Measurements from ENCODE around the gene LRRC36.
"Not testable (repeated sequence)": the region's sequence is repeated elsewhere in the genome, so short reads cannot be mapped to it uniquely, and the experiment has no call there.

Gene LRRC36

DNA sequence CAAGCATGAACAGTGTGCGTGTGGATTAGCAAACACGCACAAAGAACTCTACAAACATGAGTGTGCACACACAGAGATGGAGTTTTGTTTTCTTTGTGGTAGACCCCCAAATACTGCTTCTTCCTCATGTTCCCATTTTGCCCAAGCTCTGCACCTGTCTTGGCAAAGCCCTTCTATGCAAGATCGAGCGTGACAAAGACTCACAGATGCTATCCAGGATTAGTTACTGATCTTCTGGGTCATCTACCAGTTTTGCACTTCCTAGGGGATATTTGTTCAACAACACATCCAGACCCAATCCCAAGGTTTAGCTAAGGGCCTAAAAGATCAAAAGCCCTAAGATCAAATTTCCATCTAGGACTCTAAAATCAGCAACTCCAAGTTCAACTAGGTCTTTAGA lies 16.0 kb downstream of the LRRC36 start:
- DNase-seq (ENCODE audit: low spot score) = no peak

DNA sequence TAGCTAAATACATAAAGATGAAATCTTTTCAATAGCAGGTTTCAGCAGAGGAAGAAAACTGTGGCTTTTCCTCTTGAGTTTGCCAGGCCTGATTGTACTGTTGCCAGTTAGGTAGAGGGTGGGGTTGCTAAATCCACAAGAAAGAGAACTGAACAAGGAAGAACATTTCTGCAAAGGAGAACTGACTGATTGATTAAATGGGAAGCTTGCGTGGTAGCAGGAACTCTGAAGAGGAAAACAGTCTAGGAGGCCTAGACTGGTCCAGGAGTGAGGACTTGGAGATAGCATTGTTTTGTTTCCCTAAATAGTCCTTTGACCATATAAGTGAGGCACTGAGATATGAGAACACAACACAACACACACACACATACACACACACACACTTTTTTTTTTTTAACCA lies 18.8 kb downstream of the LRRC36 start:
- DNase-seq (ENCODE audit: low spot score) = no peak

DNA sequence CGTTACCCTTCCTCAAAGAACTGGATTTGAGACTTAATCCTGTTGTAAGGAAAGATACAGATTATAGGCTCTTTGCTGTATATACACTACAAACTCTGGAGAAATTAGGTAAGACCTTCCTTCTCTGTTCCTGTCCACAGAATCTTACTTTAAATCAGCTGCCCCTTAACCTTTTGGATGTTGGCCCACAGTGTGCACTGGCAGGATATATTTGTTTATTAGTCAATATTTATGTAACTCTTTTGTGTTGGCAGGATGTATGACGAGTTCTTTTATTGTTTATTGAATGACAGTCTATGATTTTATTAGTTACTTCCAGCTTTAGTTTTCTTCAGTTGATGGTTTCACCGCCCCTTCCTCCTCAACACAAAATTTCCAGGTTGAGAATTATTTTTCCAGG lies 19.7 kb downstream of the LRRC36 start:
- no peak for DNase-seq (ENCODE audit: low spot score)

DNA sequence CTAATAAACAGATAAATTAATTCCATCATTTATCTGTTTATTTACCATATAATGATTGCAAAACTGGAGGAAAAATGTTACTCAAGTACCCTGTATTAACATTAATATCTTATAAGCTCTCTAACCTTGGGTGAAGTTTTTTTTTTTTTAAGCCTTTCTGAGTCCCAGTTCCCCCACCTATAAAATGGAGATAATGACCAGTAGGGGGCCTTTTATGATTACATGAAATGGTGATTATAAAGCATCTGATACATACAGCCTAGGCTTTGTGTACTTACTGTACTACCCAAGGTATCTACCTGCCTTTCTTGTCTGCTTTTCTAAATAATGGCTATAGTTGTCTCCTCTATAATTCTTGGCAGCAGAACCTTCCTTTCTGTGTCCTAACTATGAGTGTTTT lies 22.6 kb downstream of the LRRC36 start:
- DNase-seq (ENCODE audit: low spot score) = no peak

DNA sequence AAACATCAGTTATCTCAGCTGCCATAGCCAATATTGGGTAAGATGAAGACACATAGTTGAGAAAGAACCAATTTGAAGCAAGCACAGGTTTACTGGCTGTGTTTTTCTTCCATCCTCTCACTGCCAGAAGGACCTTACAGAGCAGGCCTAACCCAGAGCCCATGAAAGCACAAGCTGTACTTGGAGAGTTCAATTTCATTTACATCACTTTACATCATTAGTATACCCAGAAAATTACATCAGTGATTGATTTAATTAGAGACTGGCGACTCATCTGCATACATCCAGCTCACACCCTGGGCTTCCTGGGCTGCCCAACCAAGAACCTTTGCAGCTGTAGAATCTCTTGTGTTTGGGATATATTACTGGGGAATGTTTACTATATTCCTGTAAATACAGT lies 23.7 kb downstream of the LRRC36 start:
- no peak for DNase-seq (ENCODE audit: low spot score)

DNA sequence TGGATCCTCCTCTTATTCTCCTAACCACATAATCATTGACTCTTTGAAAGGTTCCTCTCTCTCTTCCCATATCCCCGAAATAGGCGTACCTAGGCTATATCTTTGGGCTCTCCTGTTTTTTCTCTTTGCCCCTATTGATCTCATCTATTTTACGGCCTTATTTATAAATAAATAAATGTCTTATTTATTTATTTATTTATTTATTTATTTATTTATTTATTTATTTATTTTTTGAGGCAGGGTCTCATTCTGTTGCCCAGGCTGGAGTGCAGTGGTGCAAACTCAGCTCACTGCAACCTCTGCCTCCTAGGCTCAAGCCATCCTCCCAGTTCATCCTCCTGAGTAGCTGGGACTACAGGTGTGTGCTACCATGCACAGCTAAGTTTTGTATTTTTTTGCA lies 25.8 kb downstream of the LRRC36 start:
- DNase-seq (ENCODE audit: low spot score) = not testable (repeated sequence)

DNA sequence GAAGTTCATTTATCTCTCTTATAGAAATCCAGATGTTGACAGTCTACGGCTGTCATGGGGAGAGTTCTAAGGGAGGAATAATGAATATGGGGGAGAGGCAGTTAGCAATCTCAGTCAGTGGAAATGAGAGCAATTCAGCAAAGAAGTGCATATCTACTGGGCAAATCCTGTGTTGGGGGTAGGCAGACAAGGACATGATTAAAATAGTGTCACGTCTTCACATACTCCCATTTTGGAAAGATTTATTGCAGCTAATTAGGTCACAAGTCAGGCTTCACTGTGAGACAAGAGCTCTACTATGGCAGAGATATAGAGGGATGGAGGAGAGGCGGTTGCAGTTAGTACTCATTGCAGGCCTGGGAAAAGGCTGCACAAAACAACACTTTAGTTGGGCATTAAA lies 29.8 kb downstream of the LRRC36 start:
- DNase-seq (ENCODE audit: low spot score) = peak; percentile 13

DNA sequence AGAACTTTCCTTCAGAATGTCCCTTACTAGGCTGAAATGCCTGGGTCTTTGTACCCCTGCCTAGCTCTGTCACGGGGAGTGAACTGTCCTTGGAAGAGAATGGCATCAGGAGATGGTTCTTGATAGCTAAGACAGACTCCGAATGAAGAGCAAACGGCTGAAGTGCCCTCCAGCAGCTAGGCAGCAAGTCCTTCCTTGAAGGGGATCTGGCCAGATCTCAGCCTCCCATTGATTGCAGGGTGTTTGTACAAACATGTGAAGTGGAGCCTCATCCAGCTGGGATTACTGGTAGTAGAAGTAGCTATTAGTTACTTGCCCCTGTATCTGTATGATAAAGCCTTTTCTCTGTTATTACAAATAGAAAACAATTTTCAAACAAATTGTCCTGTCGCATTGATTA lies 30.9 kb downstream of the LRRC36 start:
- no peak for DNase-seq (ENCODE audit: low spot score)

DNA sequence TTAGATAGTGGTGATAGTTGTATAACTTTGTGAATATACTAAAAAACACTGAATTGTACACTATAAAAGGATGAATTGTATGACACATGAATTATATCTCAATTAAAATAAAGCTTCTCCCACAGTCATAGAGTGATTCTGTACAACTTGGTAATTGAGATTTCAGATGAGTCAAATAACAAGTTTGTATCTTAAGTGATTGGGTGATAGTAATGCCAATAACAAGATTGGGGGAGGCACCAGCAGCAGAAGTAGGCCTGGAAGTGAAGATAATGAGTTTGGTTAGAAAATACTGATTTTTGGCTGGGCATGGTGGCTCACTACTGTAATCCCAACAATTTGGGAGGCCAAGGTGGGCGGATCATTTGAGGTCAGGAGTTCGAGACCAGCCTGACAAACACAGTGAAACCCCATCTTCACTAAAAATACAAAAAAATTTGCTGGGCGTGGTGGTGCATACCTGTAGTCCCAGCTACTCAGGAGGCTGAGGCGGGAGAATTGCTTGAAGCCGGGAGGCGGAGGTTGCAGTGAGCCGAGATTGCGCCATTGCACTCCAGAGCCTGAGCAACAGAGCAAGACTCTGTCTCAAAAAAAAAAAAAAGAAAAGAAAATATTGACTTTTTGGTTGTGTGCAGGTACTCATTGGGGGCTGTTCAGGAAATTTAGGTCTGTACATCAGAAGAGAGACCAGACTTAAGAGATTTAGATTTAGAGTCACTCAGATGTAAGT lies 33.1 kb downstream of the LRRC36 start:
- not testable (repeated sequence) for DNase-seq (ENCODE audit: low spot score)

DNA sequence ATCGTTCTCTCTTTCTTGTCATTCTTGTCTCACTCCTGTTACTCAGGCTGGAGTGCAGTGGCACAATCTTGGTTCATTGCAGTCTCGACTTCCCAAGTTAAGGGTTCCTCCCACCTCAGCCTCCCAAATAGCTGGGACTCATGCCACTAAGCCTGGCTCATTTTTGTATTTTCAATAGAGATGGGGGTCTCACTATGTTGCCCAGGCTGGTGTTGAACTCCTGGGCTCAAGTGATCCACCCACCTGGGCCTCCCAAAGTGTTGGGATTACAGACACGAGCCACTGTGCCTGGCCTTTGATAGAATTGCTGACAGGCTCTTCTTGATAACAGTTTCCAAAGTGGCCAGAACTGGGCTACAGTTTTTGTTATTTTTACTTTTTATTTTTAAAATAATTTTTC lies 34.4 kb downstream of the LRRC36 start:
- DNase-seq (ENCODE audit: low spot score) = no peak

DNA sequence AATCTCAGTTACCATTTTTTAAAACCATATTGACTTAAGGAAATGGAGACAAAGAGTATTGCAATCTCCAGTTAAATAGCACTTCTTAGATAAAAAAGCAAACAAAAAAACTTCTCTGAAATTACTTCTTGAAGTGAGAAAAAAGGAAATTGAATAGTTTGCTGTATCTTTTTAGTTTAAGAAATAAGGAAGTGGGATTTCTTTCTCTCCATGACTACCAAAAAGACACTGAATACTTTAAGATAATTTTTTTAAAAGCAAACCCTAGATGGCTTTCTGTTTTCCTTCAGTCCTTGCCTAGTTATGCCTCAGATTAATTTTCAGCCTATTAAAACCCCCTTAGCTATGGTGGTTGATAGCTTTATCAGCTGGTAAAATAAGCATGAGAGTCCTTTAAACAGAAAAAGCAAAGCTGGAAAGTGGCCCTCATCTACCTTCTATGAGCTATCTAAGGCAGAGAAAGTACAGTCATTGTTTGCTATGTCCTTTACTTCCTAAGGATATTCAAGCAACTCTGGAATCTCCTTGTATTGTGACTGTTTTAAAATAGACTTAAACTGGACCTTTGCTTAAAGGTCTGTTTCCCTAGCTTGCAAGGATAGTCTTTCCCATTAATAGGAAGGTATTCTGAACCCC lies 38.1 kb downstream of the LRRC36 start:
- no peak for DNase-seq (ENCODE audit: low spot score)

DNA sequence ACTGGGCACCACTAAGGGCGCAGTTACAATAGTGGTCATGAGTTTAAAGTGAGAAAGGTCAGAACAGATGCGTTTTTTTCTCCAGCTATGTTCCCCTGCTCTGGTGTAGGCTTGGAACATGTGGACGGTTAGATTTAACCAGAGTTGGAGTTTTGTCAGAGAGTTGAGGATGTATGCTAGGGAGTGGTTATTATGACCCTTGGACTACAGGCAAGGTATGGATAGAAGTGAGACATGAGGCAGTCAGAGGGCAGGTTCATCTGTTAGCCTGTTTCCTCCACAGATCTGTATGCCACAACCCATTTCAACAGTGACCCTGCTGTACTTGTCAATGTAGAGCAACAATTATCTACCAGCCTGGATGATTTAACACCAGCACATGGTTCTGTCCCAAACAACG lies 44.0 kb downstream of the LRRC36 start:
- DNase-seq (ENCODE audit: low spot score) = no peak

DNA sequence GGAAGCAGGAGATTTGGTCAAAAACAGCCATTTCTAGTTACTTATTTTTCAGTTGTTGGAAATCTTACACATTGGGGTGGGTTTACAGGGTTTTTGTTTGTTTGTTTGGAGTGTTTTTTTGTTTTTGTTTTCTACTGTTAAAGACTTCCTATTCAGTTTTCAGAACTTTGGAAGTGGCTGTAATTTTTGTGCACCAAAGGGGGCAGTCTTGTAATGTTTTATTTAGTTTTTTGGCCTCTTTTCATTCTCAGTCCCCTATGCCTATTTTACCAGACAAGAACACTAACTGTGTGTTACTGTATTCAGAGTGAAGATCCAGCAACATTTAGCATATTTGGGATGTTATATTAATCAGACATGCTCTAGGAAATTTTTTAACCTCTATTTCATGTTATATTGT lies 46.0 kb downstream of the LRRC36 start:
- DNase-seq (ENCODE audit: low spot score) = peak; percentile 35

DNA sequence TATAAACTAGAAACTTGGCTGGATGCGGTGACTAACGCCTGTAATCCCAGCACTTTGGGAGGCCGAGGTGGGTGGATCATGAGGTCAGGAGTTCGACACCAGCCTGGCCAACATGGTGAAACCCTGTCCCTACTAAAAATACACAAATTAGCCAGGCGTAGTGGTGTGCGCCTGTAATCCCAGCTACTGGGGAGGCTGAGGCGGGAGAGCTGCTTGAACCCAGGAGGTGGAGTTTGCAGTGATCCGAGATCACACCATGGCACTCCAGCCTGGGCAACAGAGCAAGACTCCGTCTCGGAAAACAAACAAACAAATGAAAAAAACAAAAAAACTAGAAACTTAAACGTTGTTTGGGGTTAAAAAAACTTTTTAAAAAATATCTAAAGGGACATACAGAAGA lies 49.4 kb downstream of the LRRC36 start:
- not testable (repeated sequence) for DNase-seq (ENCODE audit: low spot score)

DNA sequence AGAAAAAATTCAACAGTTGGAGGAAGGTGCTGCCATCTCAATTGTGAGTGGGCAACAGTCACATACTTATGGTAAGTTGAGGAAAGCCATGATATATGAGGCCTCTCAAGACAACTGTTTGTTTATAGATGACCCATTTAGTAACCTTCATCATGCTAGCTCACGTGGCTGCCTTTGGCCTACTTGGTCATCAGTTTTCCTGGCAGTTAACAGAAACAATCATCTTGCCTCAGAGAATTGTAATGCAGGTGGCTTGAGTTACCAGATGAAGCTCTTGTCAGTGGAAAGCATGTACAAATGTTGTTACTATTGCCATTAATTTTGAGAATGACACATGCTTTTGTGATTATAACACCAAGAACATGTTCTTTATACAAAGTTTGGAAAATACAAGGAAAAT lies 52.0 kb downstream of the LRRC36 start:
- DNase-seq (ENCODE audit: low spot score) = no peak

DNA sequence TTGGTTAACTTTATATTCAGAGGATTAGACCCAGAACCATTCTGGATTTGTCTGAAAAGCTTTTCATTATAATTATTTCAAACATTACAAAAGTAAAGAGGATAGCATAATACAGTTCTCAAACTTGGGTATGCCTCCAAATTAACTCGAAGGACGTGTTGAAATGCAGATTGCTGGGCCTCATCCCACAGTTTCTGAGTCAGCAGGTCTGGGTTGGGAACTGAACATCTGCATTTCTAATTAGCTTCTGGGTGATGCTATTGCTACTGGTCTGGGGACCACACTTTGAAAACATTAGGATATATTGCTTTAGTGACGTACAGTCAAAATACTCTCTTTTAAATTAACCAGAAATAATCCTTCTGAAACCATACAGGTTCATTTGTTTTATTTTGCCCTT lies 56.7 kb downstream of the LRRC36 start:
- DNase-seq (ENCODE audit: low spot score) = no peak

DNA sequence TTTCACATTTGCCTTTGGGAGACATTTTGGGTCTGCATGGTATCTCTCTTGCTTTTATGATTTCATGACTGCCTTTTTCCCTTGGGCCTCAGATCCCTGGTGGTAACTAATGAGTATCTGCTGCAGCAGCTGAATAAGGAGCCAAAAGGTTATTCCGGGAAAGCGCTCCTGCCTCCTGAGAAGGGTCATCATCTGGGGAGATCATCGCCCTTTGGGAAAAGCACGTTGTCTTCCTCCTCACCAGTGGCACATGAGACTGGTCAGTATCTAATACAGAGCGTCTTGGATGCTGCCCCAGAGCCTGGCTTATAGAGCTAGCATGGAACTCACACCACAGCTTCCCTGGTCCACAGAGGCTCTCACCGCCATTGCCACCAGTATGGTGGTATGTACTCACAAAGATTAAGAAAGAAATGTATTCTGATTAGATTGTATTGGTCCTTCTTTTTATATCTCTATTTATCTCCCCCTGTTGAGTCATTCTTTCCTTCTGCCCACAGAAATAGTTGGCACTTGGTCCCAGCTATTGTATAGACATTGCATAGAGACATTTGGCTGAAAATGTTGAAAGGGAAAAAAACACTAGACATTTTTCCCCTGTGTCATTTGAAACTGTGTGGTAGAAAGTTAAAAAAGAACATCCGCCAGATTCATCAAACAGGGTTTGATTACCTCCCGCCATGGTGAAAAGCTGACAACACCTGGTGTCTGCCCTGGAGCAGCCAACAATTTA lies 58.3 kb downstream of the LRRC36 start:
- DNase-seq (ENCODE audit: low spot score) = no peak

DNA sequence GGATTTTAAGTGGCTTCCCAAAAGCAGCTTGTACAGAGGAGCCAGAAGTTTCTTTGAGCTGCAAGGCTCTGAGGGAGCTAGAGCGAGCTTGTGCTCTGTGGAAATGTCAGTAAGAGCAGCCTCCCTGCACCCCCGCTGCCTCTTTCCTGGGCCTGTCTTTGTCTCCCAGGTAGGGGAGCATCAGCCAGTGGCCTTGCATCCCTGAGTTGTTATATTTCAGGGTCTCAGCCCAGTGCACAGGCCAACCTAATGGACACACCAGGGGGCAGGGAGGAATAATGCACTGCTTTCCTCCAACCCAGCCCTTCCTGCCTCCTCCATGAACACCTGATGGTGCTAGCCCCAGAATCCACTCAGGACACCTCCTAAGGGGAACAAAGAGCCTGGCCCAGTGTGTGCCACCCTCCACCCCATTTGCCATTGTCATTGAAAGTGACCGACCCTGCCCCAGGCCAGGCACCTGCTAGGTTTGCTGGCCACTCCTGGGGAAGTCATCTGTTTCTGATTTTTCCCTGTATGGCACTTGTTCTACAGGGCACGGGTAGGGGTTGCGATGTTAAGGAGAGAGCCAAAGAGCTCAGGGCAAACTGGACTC lies 60.3 kb downstream of the LRRC36 start:
- DNase-seq (ENCODE audit: low spot score) = no peak

DNA sequence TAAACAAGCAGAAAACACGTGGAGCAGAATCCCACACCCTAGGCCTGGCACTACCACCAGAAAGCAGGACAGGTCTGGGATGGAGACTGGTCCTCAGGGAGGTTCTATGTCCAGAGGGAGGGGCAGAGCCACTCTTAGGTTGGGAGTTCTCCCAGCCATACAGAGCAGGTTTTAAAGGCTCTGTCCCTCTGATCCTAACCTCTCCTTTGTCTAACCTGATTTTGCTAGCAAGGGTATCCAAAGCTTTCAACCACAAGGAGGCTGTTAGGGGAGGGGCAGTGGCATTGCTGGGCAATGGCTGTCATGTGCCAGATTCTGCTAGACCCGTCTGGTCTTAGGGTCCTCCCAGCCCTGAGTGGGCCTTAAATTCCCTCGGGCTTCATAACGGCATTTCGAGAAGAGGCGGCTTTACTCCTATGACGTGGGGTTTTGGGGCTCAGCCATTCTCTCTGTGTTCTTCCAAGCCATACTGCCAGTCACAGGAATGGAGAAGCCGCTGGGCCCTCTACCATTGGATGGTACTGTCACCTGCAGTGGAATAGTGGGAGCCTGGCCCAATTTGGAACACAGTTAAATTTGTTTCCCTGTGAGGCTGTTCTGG lies 61.0 kb downstream of the LRRC36 start:
- DNase-seq (ENCODE audit: low spot score) = no peak

DNA sequence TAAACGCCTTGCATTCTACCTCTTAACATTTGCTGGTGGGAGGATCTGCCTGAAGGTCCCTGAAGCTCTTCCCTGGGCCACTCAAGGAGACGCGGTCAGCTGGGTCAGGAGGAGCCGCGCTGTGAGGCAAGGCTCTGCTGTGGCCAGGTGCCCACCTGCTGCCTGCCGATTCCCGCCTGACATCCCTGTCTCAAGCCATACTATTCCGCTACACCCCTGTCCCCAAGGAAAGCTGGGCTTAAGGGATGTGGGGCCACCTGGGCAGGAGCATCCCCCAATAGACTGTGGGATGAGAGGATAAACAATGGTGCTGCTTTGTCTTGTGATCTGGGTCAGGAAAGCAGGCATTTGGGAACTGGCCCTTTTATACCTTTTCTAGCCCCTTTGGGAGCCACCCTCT lies 61.6 kb downstream of the LRRC36 start:
- DNase-seq (ENCODE audit: low spot score) = no peak

DNA sequence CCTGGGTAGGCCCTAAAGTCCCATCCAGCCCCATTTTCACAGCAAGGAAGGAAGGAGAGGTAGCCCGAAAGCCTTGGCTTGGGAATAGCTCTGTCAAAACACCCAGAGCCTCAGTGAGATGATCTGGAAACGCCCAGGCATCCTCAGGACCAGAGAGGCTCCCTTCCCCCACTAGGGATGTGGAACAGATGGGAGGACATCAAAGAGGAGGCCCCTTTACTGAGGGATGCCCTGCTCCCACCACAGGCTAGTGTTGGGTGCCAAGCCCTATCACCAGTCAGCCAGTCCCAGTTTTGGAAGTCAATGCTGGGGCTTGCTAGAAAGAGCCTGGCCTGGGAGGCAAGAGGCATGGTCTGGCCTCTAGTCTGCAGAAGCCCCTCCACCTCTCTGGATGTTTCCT lies 62.0 kb downstream of the LRRC36 start:
- no peak for DNase-seq (ENCODE audit: low spot score)

Measured in putamen (tissue), 1 donor.